Cardiac fibroblast (primary cell): ENCODE data around the gene CITED4.

ENCODE experiments used
- DNase-seq, 2 donors: peaks; one replicate each; pipeline versions ENCODE4 v3.0.0 to v3.0.0-alpha.2; 2010; ENCODE audit warnings: low read depth in 2 of 2
- H3K4me3 ChIP-seq, 2 donors: replicated peaks in 1 of 2; 1 replicate in 1 of 2; 2 replicates in 1 of 2; pipeline ENCODE4 v1.5.1; 2011; ENCODE audit warnings: low read depth in 2 of 2, low read length in 2 of 2, mild to moderate bottlenecking in 2 of 2, moderate library complexity in 1 of 2
- CTCF ChIP-seq: IDR thresholded peaks from one replicate; pipeline ENCODE4 v1.5.1; 2011; ENCODE audit warnings: low read depth, mild to moderate bottlenecking, low read length, inconsistent platforms

Gene CITED4

DNA sequence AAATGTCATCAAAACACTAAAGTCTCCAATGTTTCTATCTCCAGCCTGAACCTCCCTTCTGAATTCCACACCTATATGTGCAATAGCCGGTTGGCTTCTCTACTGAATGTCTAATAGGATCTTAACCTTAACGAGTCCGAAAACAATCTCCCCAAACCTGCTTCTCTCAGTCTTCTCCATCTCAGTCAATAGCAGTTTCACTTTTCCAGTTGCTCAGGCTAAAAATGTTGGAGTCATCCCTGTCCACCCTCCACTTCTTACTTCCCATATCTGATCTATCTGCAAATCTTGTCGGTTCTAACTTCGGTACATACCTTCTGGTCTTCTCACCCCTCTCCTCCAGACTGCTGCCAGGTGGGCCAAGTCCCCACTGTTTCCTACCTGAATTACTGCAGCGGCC lies 25.5 kb upstream of the CITED4 start:
- no peak for TF ChIP-seq CTCF
- DNase-seq, result no peak
- H3K4me3 ChIP-seq, result no peak overlapping the region

DNA sequence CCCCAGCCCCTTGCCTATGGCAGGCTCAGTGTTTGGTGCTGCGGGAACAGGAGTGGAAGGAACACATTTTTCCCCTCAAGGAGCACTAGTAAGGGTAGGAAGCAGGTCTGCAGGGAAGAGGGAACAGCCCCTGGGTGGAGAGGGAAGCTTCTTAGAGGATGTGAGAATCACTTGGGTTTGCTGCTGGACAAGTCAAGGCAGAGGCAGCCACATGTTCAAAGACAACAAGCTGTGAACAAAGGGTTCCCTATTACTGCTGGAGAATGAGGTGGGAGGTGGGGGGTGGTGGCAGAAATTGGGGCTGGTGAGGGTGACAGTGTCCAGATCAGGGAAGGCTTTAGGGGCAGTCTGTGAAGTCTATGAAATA lies 24.8 kb upstream of the CITED4 start:
- TF ChIP-seq CTCF, result no peak
- H3K4me3 ChIP-seq, result no peak overlapping the region
- no peak for DNase-seq

GRCh38 chr1:40886318-40887011 lies 24.3 kb upstream of the CITED4 start:
- no peak for DNase-seq
- no peak overlapping the region for H3K4me3 ChIP-seq
- no peak for TF ChIP-seq CTCF

DNA sequence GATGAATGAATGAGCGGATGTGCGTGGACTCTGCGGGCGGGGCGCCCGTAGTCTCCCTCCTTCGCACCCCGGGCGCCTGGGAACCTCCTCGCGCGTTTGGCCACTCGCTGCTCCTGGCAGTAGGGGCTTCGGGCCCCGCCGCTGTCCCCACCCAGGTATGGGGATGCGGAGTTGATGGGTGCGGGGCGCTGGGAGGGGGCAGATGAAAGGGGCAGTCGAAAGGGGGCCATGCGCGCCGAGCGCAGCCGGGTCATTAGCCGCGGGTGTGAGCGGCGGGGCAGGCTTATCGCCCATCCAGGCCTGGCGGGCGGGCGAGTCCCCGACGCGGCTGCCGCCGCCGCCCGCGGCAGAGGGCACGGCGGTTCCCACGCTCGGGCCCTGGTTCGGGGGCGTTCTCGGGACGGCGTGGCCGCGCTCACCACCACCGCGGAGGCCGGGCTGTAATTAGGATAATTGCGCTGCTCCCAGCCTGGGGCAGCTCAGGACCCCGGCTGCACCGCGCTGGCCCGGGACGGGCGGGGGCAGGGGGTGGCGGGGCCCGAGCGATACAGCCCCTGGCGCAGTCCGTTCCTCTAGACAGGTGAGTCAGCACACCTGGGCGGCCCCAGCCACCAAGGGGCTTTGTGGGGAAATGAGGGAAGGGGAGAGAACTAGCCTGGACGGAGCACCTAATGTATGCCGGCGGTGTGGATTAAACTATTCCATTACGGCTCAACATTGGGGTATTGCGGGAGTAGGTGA lies 22.1 kb upstream of the CITED4 start:
- TF ChIP-seq CTCF, result no peak
- H3K4me3 ChIP-seq, result no peak overlapping the region
- no peak for DNase-seq

DNA sequence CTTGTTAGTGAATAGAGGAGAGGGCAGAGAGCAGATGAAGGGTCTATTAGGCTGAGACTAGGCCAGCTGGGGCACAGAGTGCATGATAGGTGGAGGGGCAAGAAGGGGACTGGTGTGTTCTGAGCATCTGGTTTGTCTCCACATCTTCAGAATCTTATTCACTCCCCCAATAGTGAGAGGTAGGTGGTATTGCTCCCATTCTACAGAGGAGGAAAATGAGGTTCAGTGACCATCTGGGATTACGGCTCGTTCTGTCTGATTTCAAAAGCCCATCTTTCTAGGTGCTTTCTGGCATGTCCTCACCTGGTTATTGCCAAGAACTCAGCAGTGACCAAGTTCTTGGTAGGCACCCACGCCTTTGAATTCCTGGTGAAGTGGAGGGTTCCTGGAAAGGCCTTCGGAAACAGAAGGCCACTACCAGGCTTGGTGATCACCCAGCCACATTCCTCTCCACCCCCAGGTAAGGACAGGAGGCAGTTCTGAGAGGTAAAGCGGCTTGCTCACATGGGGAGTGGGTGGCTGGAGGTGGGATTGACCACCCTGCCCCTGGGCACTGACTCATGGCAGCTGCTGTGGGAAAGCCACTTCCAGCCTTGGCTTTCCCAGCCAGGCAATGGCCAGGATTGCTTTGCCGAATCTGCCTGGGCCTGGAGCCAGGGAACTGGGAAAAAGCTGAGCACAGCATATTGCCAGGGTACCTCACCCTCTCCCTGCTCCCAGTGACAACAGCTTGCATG lies 18.8 kb upstream of the CITED4 start:
- DNase-seq, result no peak
- no peak for TF ChIP-seq CTCF

GRCh38 chr1:40879482-40880175 lies 17.5 kb upstream of the CITED4 start:
- no peak for DNase-seq
- no peak for TF ChIP-seq CTCF
- no peak overlapping the region for H3K4me3 ChIP-seq

More for the DNA sequence above, 18.8 kb upstream of the CITED4 start:
- no peak overlapping the region for H3K4me3 ChIP-seq
